Eye (tissue), 1 donor: ENCODE results near the gene OVOL2.
A peak's percentile ranks its signal among the peaks of the same experiment; 100 is the strongest.
"Not testable (repeated sequence)": the region's sequence is repeated elsewhere in the genome, so short reads cannot be mapped to it uniquely, and the experiment has no call there.

Source experiments
- DNase-seq: peaks from one replicate; pipeline ENCODE4 v3.0.0-alpha.2; 2015

OVOL2 gene

GRCh38 chr20:18056174-18057100 lies 1.3 kb downstream of the OVOL2 start:
- DNase-seq: peak; percentile 60

- peak; percentile 15 for DNase-seq
Observed at GRCh38 chr20:18055261-18055660, 2.5 kb downstream of the OVOL2 start.

DNA sequence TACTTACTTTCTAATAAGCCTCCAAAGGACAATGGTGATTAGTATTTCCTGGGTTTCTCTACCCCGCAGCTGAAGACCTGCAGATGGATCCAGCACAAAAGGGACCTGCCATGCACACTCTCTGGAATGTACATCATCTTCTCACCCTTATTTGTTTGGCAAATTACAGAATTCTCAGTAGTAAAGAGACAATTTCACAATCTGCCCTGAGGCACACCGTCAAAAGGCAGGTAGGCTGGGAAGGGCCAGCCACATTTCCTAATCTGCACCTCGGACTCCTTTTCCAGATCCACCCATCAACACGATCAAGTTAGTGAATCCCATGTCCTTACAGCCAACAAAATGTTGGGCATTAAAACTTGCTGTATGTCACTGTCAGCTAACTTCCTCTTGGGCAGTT lies 4.9 kb downstream of the OVOL2 start:
- DNase-seq: no peak

DNA sequence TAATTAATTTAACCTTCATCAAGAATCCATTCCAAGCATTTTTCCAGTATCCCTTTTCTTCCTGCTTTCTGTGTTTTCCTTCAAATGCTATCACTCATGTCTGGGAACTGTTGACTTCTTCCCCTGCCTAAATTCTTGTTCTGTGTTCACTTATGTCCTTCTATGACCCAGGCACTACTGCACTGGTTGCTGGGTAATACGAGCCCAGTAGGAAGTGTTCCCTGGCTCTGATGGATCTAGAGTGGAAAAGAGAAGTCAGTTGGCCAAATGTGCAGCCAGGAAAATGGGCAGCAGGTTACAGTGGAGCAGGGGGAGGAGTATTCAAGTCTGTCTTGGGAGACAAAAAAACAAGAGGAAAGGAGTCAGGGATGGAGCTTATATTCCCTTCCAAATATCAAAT lies 7.1 kb downstream of the OVOL2 start:
- no peak for DNase-seq

GRCh38 chr20:18048176-18048575 lies 9.5 kb downstream of the OVOL2 start:
- no peak for DNase-seq

DNA sequence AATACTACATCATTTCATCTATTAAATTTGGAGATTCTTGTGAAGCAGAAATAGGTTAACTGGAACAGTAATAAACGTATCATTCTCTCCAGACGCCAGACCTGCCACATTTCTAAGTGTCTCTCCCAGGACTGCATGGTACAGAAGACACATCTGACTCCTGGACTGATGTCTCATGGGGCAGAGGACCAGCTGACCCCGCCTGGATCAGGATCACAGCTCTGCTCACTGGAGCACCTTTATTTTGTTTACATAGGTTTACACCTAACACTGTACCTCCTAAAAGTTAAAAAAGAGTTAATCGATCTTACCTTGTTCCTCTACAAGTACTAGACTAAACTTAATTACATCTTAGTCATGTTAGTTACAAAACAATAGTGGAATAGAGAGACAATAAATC lies 11.2 kb downstream of the OVOL2 start:
- no peak for DNase-seq

GRCh38 chr20:18042229-18042628 lies 15.5 kb downstream of the OVOL2 start:
- no peak for DNase-seq

- no peak for DNase-seq
Observed at GRCh38 chr20:18041462-18041861, 16.3 kb downstream of the OVOL2 start.

DNA sequence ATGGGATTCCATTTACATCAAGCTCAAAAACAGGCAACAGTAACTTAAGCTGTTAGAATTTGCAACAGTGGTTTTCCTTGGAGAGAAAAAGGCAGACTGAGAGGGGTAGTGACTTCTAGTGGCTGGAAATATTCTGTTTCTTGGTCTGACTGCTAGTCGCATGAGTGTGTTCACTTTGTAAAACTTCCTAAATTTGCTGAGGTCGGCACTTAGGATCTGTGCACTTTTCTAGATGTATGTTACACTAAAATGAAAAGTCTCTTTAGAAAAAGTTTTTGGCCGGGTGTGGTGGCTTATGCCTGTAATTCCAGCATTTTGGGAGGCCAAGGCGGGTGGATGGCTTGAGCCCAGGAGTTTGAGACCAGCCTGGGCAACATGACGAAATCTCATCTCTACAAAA lies 18.7 kb downstream of the OVOL2 start:
- DNase-seq: no peak

DNA sequence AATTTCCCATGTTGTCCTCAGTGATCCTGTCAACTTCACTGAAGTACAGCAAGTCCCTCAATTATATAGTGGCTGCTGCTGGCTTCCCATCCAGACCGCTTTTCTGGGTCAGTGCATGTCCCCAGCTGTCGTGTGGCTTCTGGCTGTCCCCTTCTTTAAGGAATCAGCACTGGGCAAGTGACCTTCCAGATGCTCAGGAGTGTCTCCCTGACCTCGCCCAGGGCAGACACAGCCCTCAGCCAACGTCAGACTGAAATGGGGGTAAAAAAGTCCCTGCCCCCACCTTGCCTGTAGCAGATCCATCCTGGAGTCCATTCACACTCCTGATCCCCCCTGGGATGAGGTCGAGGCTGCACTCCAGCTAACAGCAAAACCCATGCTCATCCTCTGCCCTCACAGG lies 23.7 kb downstream of the OVOL2 start:
- peak; percentile 78 for DNase-seq

GRCh38 chr20:18032977-18033892 lies 24.5 kb downstream of the OVOL2 start:
- peak; percentile 44 for DNase-seq

GRCh38 chr20:18031888-18032509 lies 25.7 kb downstream of the OVOL2 start:
- no peak for DNase-seq

- DNase-seq: no peak
Observed at GRCh38 chr20:18031050-18031449, 26.7 kb downstream of the OVOL2 start.

DNA sequence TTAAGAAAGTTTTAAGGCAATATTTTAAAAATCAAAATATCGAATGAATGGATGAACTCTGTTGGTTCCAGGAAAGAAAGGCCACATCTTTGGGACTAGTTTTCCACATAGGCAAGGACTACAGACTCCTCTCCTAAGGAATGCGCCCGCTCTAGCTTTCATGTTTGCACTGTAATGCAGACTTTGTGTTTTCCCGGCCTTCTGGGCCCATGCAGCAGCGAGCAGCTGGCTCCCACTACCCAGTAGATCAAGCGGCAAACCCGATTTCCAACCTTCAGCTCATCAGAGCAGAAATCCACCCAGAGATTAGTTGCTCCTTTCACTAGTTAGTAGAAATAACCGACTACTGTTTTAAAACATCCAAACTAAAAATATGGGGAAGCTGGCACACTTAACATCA lies 27.7 kb downstream of the OVOL2 start:
- no peak for DNase-seq

DNA sequence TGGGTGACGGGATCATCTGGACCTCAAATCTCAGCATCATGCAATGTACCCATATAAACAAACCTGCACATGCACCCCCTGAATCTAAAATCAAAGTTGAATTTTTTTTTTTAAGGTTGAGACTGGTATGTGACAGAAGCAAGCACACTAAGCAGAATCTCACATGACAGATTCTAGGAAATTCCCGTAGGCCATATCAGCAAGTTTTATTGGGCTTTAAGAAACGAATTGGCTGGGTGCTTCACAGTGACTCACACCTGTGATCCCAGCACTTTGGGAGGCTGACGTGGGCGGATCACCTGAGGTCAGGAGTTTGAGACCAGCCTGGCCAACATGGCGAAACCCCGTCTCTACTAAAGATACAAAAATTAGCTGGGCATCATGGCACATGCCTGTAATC lies 30.7 kb downstream of the OVOL2 start:
- not testable (repeated sequence) for DNase-seq

DNA sequence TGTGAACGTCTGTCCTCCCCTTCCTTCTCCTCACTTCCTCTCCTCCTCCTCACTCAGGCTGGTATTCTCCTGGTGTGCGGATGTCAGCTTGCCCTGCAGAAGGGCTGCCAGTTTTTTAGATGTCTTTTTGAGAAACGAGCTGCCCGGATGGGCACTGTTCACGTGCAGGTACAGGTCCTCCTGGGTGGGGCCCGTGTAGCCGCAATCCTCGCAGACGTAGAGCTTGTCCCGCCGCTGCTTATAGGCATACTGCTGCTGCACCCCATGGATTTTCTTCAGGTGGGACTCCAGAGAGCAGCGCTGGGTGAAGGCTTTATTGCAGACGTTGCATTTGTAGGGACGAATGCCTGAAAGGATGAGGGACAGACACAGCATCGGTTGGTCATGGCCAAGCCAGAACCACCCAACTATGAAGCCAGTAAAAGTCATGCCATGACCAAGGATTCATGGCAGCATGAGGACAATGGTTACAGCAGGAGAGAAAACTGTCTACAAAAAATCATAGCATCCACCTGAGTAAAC lies 33.0 kb downstream of the OVOL2 start:
- no peak for DNase-seq

GRCh38 chr20:18020931-18021330 lies 36.8 kb downstream of the OVOL2 start:
- DNase-seq: no peak

GRCh38 chr20:18019068-18019467 lies 38.6 kb downstream of the OVOL2 start:
- DNase-seq: no peak

- no peak for DNase-seq
Observed at GRCh38 chr20:18018100-18018499, 39.6 kb downstream of the OVOL2 start.

DNA sequence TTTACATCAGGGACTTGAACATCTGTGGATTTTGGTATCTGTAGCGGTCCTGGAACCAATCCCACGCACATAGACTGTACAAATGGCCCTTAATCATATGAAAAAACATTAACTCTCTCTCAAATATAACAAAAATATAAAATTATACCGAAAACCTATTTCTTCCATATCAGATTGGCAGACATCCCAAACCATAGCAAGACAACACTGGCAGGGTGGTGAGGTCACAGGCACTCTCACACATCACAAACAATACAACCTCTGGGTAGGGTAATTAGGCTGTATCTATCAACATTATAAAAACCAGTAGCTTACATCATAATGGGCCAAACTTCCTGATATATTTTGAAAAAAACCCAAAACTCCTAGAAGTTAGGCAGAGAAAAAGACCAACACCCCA lies 40.9 kb downstream of the OVOL2 start:
- DNase-seq: no peak

- no peak for DNase-seq
Observed at GRCh38 chr20:18014411-18014810, 43.3 kb downstream of the OVOL2 start.

DNA sequence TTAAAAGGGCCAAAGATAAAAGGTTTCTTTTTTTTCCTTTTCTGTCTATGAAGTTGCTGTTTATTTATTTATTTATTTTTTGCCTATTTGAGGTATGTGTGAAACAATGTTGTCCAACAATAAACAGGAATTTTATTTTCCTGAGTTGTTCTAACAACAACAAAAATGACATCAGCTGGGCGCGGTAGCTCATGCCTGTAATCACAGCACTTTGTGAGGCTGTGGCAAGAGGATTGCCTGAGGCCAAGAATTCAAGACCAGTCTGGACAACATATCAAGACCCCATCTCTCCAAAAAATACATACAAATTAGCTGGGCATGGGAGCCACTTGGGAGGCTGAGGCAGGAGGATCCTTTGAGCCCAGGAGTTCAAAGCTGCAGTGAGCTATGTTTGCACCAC lies 44.8 kb downstream of the OVOL2 start:
- no peak for DNase-seq
